Endothelial cell (in vitro differentiated cells): Measurements from ENCODE around the gene ABHD1. TPM values are rescaled to one million over a fixed set of nuclear protein-coding genes. Genes with fewer than 3 reads are reported as not detected.
A peak's percentile ranks its signal among the peaks of the same experiment; 100 is the strongest.
"Not testable (repeated sequence)": the region's sequence is repeated elsewhere in the genome, so short reads cannot be mapped to it uniquely, and the experiment has no call there.

Experiments used
- DNase-seq: peaks from one replicate; pipeline ENCODE4 v3.0.0; 2021; ENCODE audit warnings: low spot score
- H3K27ac Mint-ChIP-seq: one replicate; pipeline ENCODE4 v1.8.0; 2021; ENCODE audit warnings: mixed read lengths, inconsistent platforms; ENCODE audit not compliant: unreplicated experiment
- H3K27me3 Mint-ChIP-seq: one replicate; pipeline ENCODE4 v1.8.0; 2021; ENCODE audit warnings: mild to moderate bottlenecking, moderate library complexity, mixed read lengths, inconsistent platforms; ENCODE audit not compliant: unreplicated experiment
- H3K36me3 Mint-ChIP-seq: one replicate; pipeline ENCODE4 v1.8.0; 2021; ENCODE audit warnings: mild to moderate bottlenecking, low read depth, mixed read lengths, inconsistent platforms; ENCODE audit not compliant: unreplicated experiment
- H3K4me1 Mint-ChIP-seq: one replicate; pipeline ENCODE4 v1.8.0; 2021; ENCODE audit warnings: mild to moderate bottlenecking, mixed read lengths, inconsistent platforms; ENCODE audit not compliant: unreplicated experiment
- H3K4me3 Mint-ChIP-seq: one replicate; pipeline ENCODE4 v1.8.0; 2021; ENCODE audit warnings: mild to moderate bottlenecking, mixed read lengths, inconsistent platforms; ENCODE audit not compliant: unreplicated experiment
- H3K9me3 Mint-ChIP-seq: one replicate; pipeline ENCODE4 v1.8.0; 2021; ENCODE audit warnings: mixed read lengths, inconsistent platforms; ENCODE audit not compliant: unreplicated experiment
- CTCF ChIP-seq: fragments of 200-600 bp; sonication (generic); IDR thresholded peaks from one replicate; pipeline ENCODE4 v1.5.0; 2021; ENCODE audit warnings: antibody characterized with exemption; ENCODE audit not compliant: unreplicated experiment
- total RNA-seq: library from RNA; stranded (reverse); fragmentation: NEBNext Ultra II Directional; extraction: Animal tissue kit (Norgen Biotek cat#: 25700); gene quantifications from one replicate; pipeline ENCODE4 v1.2.1, GENCODE V29; 2021; ENCODE audit not compliant: unreplicated experiment

ABHD1 gene
- total RNA-seq, 1 donor from 2014 or later = 0.31 TPM

- Mint-ChIP-seq H3K4me1 (no peaks in the 10 kb centered on the region), H3K36me3 (no peaks in the 10 kb centered on the region), H3K4me3 (peak overlapping the region; percentile 19), H3K27ac (no peak overlapping the region), H3K9me3 (no peaks in the 10 kb centered on the region), H3K27me3 (peaks cover under 1% of the 10 kb centered on the region)
- DNase-seq = no peak
- TF ChIP-seq CTCF = no peak
These were observed 41.5 kb downstream of the ABHD1 start for GRCh38 chr2:27164960-27165763.

- Mint-ChIP-seq H3K27ac (no peak overlapping the region), H3K27me3 (no peaks in the 10 kb centered on the region), H3K4me3 (no peak overlapping the region), H3K9me3 (no peaks in the 10 kb centered on the region), H3K4me1 (no peaks in the 10 kb centered on the region), H3K36me3 (no peaks in the 10 kb centered on the region)
- TF ChIP-seq CTCF = no peak
- DNase-seq = no peak
These were observed 47.1 kb downstream of the ABHD1 start for GRCh38 chr2:27170581-27171337.

- Mint-ChIP-seq H3K27me3 (no peaks in the 10 kb centered on the region), H3K36me3 (no peaks in the 10 kb centered on the region), H3K9me3 (no peaks in the 10 kb centered on the region), H3K4me3 (no peak overlapping the region), H3K4me1 (no peaks in the 10 kb centered on the region), H3K27ac (no peak overlapping the region)
- no peak for TF ChIP-seq CTCF
- no peak for DNase-seq
These were observed 47.8 kb downstream of the ABHD1 start for GRCh38 chr2:27171351-27171848.

- no peak overlapping the region for H3K27ac Mint-ChIP-seq
- TF ChIP-seq CTCF = no peak
- no peaks in the 10 kb centered on the region for H3K4me1 Mint-ChIP-seq
- DNase-seq = no peak
- H3K36me3 Mint-ChIP-seq = no peaks in the 10 kb centered on the region
- H3K9me3 Mint-ChIP-seq = no peaks in the 10 kb centered on the region
- H3K4me3 Mint-ChIP-seq = no peak overlapping the region
- peaks cover 1% of the 10 kb centered on the region for H3K27me3 Mint-ChIP-seq
These were observed 51.0 kb downstream of the ABHD1 start for GRCh38 chr2:27174638-27175037.

DNA sequence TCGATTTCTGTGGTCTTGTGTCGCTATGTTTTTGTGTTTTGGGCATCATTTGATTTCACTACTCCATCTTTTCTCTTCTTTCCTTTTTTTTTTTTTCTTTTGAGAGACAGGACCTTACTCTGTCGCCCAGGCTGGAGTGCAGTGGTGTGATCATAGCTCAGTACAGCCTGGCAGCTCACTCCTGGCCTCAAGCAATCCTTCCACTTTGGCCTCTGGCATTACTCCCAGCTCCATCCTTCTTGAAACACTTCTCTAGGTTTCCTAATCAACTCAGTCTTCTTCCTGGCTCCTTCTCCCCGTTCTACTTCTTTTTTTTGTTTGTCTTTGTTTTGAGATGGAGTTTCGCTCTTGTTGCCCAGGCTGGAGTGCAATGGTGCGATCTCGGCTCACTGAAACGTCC, 51.7 kb downstream of the ABHD1 start:
- DNase-seq = no peak
- Mint-ChIP-seq H3K27ac (no peak overlapping the region), H3K9me3 (no peaks in the 10 kb centered on the region), H3K4me3 (no peak overlapping the region), H3K36me3 (no peaks in the 10 kb centered on the region), H3K27me3 (peaks cover 1% of the 10 kb centered on the region), H3K4me1 (no peaks in the 10 kb centered on the region)
- no peak for TF ChIP-seq CTCF

DNA sequence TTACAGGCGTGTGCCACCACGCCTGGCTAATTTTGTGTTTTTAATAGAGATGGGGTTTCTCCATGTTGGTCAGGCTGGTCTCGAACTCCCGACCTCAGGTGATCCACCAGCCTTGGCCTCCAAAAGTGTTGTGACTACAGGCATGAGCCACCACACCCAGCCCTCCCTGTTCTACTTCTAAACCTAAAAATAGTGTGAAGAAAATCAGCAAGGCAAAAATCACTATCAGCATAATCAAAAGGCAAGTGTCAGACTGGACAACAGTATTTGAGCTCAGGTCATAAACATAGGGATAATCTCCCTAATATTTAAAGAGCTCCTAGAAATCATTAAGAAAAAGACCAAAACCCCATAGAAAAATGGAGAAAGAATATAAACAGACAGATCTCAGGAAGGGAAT, 52.2 kb downstream of the ABHD1 start:
- not testable (repeated sequence) for H3K36me3 Mint-ChIP-seq, H3K27me3 Mint-ChIP-seq

More for the DNA sequence above, 52.2 kb downstream of the ABHD1 start:
- H3K4me3 Mint-ChIP-seq, H3K27ac Mint-ChIP-seq, H3K9me3 Mint-ChIP-seq, H3K4me1 Mint-ChIP-seq, DNase-seq: not testable (repeated sequence)
